ENCODE measurements around the gene SLX1A. TPM values are rescaled to one million over a fixed set of nuclear protein-coding genes. Genes with fewer than 3 reads are reported as not detected.
"Not testable (repeated sequence)": the region's sequence is repeated elsewhere in the genome, so short reads cannot be mapped to it uniquely, and the experiment has no call there.

Gene SLX1A
- total RNA-seq, 8 experiments from 2014 or later = 6.0 to 28.0 (median 14.3) TPM

DNA sequence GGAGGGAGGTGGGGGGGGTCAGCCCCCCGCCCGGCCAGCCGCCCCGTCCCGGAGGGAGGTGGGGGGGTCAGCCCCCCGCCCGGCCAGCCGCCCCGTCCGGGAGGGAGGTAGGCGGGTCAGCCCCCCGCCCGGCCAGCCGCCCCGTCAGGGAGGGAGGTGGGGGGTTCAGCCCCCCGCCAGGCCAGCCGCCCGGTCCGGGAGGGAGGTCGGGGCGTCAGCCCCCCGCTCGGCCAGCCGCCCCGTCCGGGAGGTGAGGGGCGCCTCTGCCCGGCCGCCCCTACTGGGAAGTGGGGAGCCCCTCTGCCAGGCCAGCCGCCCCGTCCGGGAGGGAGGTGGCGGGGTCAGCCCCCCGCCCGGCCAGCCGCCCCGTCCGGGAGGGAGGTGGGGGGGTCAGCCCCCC, 24.3 kb upstream of the SLX1A start:
- no CpG with 5 or more reads among the region's 38 CpGs for WGBS, 10 experiments

DNA sequence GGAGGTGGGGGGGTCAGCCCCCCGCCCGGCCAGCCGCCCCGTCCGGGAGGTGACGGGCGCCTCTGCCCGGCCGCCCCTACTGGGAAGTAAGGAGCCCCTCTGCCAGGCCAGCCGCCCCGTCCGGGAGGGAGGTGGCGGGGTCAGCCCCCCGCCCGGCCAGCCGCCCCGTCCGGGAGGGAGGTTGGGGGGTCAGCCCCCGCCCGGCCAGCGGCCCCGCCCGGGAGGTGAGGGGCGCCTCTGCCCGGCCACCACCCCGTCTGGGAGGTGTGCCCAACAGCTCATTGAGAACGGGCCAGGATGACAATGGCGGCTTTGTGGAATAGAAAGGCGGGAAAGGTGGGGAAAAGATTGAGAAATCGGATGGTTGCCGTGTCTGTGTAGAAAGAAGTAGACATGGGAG, 23.5 kb upstream of the SLX1A start:
- in situ Hi-C loops (cut with MboI; ENCODE audit: low pct_unique_long_range_greater_than_20kb in 2 of 9, low sequenced_read_pairs in 9 of 9, unreplicated experiment in 9 of 9); H3K27ac ChIP-seq; H3K4me3 ChIP-seq; ATAC-seq (replicated peaks in 6 of 8); H3K4me1 ChIP-seq (replicated peaks in 1 of 2): not testable (repeated sequence)
- no CpG with 5 or more reads among the region's 31 CpGs for WGBS, 10 experiments

More for the DNA sequence above, 24.3 kb upstream of the SLX1A start:
- in situ Hi-C loops (cut with MboI; ENCODE audit: low pct_unique_long_range_greater_than_20kb in 2 of 9, low sequenced_read_pairs in 9 of 9, unreplicated experiment in 9 of 9); ATAC-seq (replicated peaks in 6 of 8); H3K4me1 ChIP-seq (replicated peaks in 1 of 2); H3K27ac ChIP-seq; H3K4me3 ChIP-seq: not testable (repeated sequence)

DNA sequence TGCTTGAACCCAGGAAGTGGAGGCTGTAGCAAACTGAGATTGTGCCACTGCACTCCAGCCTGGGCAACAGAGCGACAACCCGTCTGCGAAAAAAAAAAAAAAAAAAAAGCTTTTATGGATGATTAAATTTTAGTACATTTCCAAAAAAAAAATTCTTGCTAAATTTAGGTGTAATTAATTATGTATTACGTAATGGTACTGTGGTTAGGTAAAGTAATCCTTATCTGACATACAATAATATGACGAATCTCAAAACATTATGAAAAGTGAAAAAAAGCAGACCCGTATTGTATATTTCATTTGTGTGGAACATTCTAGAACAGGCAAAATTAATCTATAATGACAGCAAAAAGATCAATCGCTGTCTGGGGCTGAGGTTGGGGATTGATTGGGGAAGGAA, 20.6 kb upstream of the SLX1A start:
- Histone ChIP-seq H3K4me1 (replicated peaks in 1 of 2) (no peaks in the 10 kb centered on the region), H3K4me3 (no peak overlapping the region), H3K27ac (no peak overlapping the region)
- no peak for ATAC-seq (replicated peaks in 6 of 8)
- in situ Hi-C loops (cut with MboI; ENCODE audit: low pct_unique_long_range_greater_than_20kb in 2 of 9, low sequenced_read_pairs in 9 of 9, unreplicated experiment in 9 of 9) = no loop called here
- WGBS, 10 experiments = 61 to 97% (median 83%) methylated on average over 2 to 7 of the region's 7 CpGs

DNA sequence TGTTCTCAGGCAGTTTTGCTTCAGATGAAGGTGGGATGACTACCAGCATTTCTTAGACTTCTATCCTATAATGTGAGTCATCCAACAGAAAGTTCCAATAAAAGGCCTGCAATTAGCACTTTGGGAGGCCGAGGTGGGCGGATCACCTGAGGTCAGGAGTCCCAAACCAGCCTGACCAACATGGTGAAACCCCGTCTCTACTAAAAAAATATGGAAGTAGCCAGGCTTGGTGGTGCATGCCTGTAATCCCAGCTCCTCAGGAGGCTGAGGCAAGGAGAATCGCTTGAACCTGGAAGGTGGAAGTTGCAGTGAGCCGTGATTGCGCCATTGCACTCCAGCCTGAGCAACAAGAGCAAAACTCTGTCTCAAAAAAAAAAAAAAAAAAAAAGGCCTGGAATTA, 16.8 kb upstream of the SLX1A start:
- H3K4me3 ChIP-seq; H3K27ac ChIP-seq; in situ Hi-C loops (cut with MboI; ENCODE audit: low pct_unique_long_range_greater_than_20kb in 2 of 9, low sequenced_read_pairs in 9 of 9, unreplicated experiment in 9 of 9); ATAC-seq (replicated peaks in 6 of 8); H3K4me1 ChIP-seq (replicated peaks in 1 of 2): not testable (repeated sequence)
- WGBS, 10 experiments = 50 to 100% (median 80%) methylated on average over 1 to 4 of the region's 6 CpGs; no CpG with 5 or more reads in 1 of the 10 experiments

DNA sequence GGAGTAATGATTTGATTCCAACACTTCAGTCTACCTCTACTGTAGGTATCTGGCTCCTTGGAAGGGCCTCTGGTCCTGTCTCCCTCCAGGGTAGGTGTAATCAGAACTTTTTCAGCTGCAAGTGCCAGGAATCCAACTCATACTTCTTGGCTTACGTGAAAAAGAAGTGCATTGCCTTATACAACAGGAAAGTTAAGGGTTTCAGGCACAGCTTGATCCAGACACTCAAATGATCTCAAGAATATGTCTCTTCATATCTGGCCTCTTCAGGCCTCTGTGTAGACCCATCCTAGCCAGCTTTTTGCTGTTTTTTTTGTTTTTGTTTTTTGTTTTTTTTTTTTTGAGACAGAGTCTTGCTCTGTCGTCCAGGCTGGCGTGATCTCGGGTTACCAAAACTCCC, 14.5 kb upstream of the SLX1A start:
- H3K4me3 ChIP-seq = no peak overlapping the region
- peaks cover 0 to 6% of the 10 kb centered on the region in 2 donors for H3K4me1 ChIP-seq (replicated peaks in 1 of 2)
- in situ Hi-C loops (cut with MboI; ENCODE audit: low pct_unique_long_range_greater_than_20kb in 2 of 9, low sequenced_read_pairs in 9 of 9, unreplicated experiment in 9 of 9) = no loop called here
- 44 to 100% (median 90%) methylated on average over 1 to 4 of the region's 4 CpGs; no CpG with 5 or more reads in 1 of the 10 experiments for WGBS, 10 experiments
- no peak for ATAC-seq (replicated peaks in 6 of 8)
- H3K27ac ChIP-seq = no peak overlapping the region

DNA sequence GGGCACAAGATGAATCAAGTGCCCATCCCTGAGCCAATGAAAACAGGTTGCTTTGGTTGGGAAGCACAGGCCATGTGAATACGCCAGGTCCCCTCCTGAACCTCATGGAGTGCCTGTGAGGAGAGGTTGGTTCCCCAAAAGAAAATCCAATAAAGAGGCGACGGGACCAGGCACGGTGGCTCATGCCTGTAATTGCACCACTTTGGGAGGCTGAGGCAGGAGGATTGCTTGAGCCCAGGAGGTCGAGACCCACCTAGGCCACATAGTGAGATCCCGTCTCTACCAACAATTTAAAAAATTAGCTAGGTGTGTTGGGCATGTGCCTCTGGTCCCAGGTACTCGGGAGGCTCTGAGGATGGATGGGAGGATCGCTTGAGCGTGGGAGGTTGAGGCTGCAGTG, 13.7 kb upstream of the SLX1A start:
- no peak for ATAC-seq (replicated peaks in 6 of 8)
- H3K4me3 ChIP-seq = no peak overlapping the region
- in situ Hi-C loops (cut with MboI; ENCODE audit: low pct_unique_long_range_greater_than_20kb in 2 of 9, low sequenced_read_pairs in 9 of 9, unreplicated experiment in 9 of 9) = no loop called here
- no peak overlapping the region for H3K27ac ChIP-seq
- peaks cover 6 to 10% of the 10 kb centered on the region in 2 donors for H3K4me1 ChIP-seq (replicated peaks in 1 of 2)
- WGBS, 10 experiments = 61 to 100% (median 74%) methylated on average over 1 to 5 of the region's 9 CpGs; no CpG with 5 or more reads in 4 of the 10 experiments

DNA sequence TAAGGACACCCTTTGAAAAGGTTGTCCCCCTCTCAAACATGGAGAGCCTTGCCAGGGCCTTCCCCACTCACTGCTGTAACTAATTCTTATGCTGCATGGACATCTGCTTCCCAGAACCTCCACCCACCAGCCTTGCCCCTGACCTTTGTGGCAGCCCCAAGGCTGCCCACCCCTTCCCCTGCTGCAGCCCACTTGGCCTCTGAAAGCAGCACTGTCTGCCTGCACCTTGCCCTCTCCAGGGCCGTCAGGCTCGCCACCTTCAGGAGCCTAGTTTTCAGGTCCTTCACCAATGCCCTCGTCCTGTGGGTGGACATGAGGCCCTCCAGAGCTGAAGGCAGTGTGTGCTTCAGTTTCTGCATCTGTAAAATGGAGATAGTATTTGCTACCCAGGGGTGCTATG, 12.9 kb upstream of the SLX1A start:
- 40 to 60% methylated on average over 1 of the region's 3 CpGs; no CpG with 5 or more reads in 8 of the 10 experiments for WGBS, 10 experiments
- no peak overlapping the region for H3K27ac ChIP-seq
- in situ Hi-C loops (cut with MboI; ENCODE audit: low pct_unique_long_range_greater_than_20kb in 2 of 9, low sequenced_read_pairs in 9 of 9, unreplicated experiment in 9 of 9) = no loop called here
- ATAC-seq (replicated peaks in 6 of 8) = no peak
- H3K4me1 ChIP-seq (replicated peaks in 1 of 2) = peaks cover 11 to 16% of the 10 kb centered on the region in 2 donors
- no peak overlapping the region for H3K4me3 ChIP-seq

DNA sequence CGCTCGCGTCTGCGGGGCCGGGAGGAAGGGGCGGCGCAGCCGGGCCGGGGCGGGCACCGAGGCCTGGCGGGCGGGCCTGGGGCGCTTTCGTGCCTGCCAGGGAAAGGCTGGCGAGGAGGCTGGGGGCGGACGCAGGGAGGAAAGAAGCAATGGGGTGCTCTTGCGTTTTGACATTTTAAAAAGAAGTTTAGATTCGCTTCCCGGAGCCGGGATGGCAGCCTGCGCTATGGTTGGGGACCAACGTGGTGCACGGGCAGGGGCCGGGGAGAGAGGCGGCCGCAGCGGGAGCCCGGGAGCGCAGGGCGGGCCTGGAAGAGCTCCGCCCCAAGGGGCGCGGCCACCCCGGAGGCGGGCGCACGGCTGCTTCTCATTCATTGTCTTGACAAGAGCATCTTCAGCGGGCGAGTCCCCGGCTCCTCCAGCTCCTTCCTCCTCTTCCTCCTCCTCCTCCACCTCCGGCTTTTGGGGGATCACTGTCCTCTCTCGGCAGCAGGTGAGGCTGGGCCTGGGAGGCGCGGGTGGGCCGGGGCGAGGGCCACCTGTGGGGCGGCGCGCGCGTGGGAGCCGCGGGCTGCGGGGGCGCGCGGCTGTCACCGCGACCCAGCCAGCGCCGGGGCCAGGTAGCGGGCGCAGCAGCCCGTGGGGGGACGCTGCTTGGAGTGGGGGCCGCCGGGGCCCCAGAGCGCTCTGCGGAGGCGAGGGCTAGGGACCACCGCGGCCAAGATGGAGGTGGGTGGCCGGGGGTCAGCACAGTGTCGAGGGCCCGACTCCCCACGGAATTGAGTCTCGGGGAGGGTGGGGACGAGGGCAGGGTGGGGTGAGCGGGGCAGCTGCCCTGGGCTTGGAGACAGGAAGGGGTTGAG, 10.2 kb upstream of the SLX1A start, which contains the start of gene CORO1A:
Gene CORO1A (plus strand): TSS at position 370 of the 863 bp plus-strand sequence. CDS start 1,608 bp downstream, outside the sequence.
- in situ Hi-C loops (cut with MboI; ENCODE audit: low pct_unique_long_range_greater_than_20kb in 2 of 9, low sequenced_read_pairs in 9 of 9, unreplicated experiment in 9 of 9) = no loop called here
- Histone ChIP-seq H3K4me1 (replicated peaks in 1 of 2) (peaks cover 11 to 17% of the 10 kb centered on the region in 2 donors), H3K4me3 (peak within 1 kb of the TSS; percentile 46 to 83 (median 50)), H3K27ac (peak within 1 kb of the TSS; percentile 44 to 62)
- ATAC-seq (replicated peaks in 6 of 8) = peak; percentile 90 to 96 (median 94)
- WGBS, 10 experiments = no CpG with 5 or more reads among the region's 81 CpGs

DNA sequence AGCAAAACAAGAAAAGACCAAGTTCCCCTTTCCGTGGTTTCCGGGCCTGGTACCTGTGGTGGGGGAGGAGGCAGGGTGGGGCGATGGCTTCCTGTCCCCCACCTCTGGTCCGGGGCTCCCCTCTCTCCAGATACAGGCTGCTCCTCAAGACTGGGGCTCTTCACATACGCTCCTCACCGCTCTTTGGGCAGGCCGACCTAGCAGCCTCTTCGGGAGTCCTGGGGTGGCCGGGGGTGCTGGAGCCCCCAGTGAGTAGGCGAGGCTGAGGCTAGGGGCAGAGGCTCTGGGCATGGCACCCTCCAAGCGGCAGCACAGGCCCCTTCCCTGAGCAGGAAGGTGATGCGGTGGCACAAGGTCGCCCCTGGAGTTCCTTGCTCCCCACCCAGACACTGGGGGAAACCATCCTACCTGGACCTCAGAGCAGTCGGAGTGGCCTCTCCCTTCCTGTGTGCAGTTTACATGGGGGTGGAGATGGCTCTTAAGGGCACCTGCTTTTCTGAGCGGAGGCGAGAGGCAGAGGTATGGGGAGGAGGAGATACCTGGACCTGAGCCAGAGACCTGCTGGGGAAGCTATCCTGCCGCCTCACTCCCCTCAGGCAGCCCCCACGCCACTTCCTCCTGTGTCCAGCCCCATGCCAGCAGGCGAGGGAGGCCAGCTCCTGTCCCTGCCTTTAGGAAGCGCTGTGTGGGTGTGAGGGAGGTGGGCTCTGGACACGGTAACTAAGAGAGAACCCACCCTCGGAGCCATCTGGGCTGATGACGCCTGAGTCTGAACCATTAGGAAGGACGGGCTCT, 9.4 kb upstream of the SLX1A start:
- Histone ChIP-seq H3K4me3 (peak overlapping the region; percentile 46 to 83 (median 50)), H3K4me1 (replicated peaks in 1 of 2) (peaks cover 11 to 17% of the 10 kb centered on the region in 2 donors), H3K27ac (no peak overlapping the region)
- WGBS, 10 experiments = 8 to 100% (median 42%) methylated on average over 1 to 3 of the region's 24 CpGs; no CpG with 5 or more reads in 5 of the 10 experiments
- in situ Hi-C loops (cut with MboI; ENCODE audit: low pct_unique_long_range_greater_than_20kb in 2 of 9, low sequenced_read_pairs in 9 of 9, unreplicated experiment in 9 of 9) = no loop called here
- ATAC-seq (replicated peaks in 6 of 8) = no peak

DNA sequence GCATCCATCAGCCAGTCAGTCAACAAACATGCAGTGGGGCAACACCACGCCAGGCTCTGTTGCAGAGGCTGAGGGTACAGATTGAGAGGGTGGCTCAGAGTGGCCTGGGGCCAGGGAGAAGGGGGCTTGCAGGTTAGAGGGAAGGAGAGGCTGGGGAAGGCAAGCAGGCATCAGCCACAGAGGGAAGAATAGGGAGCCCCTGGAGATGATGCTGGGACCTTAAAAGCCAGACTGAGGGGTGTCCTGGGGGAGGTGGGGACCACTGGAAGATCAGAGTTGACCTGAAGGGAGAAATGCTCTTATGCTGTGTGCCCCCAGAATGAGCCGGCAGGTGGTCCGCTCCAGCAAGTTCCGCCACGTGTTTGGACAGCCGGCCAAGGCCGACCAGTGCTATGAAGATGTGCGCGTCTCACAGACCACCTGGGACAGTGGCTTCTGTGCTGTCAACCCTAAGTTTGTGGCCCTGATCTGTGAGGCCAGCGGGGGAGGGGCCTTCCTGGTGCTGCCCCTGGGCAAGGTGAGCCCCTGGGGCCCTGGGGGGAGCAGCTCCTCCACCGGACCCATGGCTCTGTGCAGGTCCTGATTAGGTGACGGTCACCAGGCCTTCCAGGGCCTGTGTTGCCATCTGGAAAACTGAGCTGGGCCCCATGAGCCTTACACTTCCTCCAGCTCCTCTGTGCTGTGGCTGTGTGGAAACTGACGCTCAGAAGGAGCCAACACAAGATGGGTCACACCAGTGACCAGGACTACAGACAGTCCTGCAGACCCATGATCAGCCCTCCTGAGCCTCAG, 8.6 kb upstream of the SLX1A start:
- Histone ChIP-seq H3K4me1 (replicated peaks in 1 of 2) (peaks cover 11 to 17% of the 10 kb centered on the region in 2 donors), H3K27ac (no peak overlapping the region), H3K4me3 (peak overlapping the region in 2 of 5 donors; percentile 47 to 83)
- in situ Hi-C loops (cut with MboI; ENCODE audit: low pct_unique_long_range_greater_than_20kb in 2 of 9, low sequenced_read_pairs in 9 of 9, unreplicated experiment in 9 of 9) = no loop called here
- WGBS, 10 experiments = 83 to 100% methylated on average over 1 to 2 of the region's 13 CpGs; no CpG with 5 or more reads in 8 of the 10 experiments
- ATAC-seq (replicated peaks in 6 of 8) = no peak

DNA sequence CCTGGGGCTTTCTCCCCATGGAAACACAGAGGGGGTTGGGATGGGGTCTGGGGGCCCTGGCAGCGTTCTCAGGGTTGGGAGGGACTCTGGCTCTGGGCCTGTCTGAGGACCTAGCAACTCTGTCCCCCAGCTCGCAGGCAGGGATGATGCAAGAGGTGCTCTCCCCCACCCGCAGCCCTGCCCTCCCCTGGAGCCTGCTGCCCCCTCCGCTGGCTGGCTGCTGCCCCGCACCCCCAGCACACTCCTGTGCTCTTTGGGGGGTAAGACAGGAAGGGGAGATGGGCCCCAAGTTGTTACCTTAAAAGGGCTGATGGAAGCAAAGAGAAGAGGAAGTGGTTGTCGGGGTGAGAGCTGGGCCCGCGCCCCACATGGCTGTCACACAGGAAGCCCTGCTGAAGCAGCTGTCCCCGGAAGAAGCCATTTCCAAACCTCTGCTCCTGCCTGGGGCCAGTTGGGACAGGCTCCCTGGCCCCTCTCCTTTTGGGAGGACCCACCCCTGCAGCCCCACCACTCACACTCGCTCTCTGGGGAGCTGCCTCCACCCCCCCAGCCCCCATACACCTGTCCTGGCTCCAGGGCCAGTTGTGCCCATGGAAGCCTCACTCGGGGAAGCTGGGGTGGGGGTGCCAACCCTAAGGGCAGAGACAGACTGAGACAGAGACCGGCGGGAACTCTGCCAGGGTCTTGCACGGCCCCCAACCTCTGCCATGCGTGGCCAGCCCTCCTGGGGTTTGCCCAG, 7.8 kb upstream of the SLX1A start:
- in situ Hi-C loops (cut with MboI; ENCODE audit: low pct_unique_long_range_greater_than_20kb in 2 of 9, low sequenced_read_pairs in 9 of 9, unreplicated experiment in 9 of 9) = no loop called here
- ATAC-seq (replicated peaks in 6 of 8) = no peak
- Histone ChIP-seq H3K4me1 (replicated peaks in 1 of 2) (peaks cover 11 to 17% of the 10 kb centered on the region in 2 donors), H3K4me3 (no peak overlapping the region), H3K27ac (no peak overlapping the region)
- no CpG with 5 or more reads among the region's 15 CpGs for WGBS, 10 experiments

DNA sequence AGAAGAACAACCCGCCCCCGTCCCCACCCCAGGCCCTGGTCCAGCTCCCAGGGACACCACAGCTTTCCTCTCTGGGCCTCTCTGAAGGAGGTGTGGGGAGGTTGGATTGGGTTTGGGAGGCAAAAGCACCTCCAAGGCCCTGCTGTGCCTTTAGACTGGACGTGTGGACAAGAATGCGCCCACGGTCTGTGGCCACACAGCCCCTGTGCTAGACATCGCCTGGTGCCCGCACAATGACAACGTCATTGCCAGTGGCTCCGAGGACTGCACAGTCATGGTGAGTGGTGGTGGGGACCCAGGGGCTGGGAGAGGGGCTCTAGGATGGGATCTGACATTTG, 7.3 kb upstream of the SLX1A start:
- no peak overlapping the region for H3K4me3 ChIP-seq
- H3K27ac ChIP-seq = no peak overlapping the region
- H3K4me1 ChIP-seq (replicated peaks in 1 of 2) = peaks cover 11 to 17% of the 10 kb centered on the region in 2 donors
- no CpG with 5 or more reads among the region's 9 CpGs for WGBS, 10 experiments
- in situ Hi-C loops (cut with MboI; ENCODE audit: low pct_unique_long_range_greater_than_20kb in 2 of 9, low sequenced_read_pairs in 9 of 9, unreplicated experiment in 9 of 9) = no loop called here
- no peak for ATAC-seq (replicated peaks in 6 of 8)

Measured in motor neuron (in vitro differentiated cells).